Astrocyte (in vitro differentiated cells and primary cell): ENCODE results near the gene RNF169.

Experiments
- CTCF ChIP-seq: IDR thresholded peaks from 2 replicates; pipeline ENCODE4 v1.5.1; 2011; ENCODE audit warnings: low read depth, mild to moderate bottlenecking, inconsistent platforms, low read length, moderate library complexity; ENCODE audit not compliant: insufficient read depth
- EZH2 ChIP-seq: IDR thresholded peaks from 2 replicates; pipeline ENCODE4 v1.6.1; 2012; ENCODE audit warnings: mild to moderate bottlenecking, low read length, inconsistent platforms; ENCODE audit not compliant: insufficient read depth

GRCh38 chr11:74743640-74744039 is 5.0 kb upstream of the RNF169 start:
- TF ChIP-seq CTCF (no peak), EZH2 (no peak)
